Lower leg skin (tissue), 3 donors: Measurements from ENCODE around the gene SPINDOC.

Experiments used
- POLR2A ChIP-seq, 2 donors: fragments of 450-650 bp; IDR thresholded peaks; one replicate each; pipeline ENCODE4 v1.6.1; 2016 to 2017; ENCODE audit warnings: antibody characterized with exemption in 2 of 2, mild to moderate bottlenecking in 1 of 2, moderate library complexity in 1 of 2
- TF ChIP-seq, protein P1 (sequence below), 3 donors: fragments of 450-650 bp; IDR thresholded peaks; one replicate each; pipeline ENCODE4 v1.5.1; 2016; ENCODE audit warnings: antibody characterized with exemption in 3 of 3, mild to moderate bottlenecking in 3 of 3, moderate library complexity in 2 of 3

DNA sequence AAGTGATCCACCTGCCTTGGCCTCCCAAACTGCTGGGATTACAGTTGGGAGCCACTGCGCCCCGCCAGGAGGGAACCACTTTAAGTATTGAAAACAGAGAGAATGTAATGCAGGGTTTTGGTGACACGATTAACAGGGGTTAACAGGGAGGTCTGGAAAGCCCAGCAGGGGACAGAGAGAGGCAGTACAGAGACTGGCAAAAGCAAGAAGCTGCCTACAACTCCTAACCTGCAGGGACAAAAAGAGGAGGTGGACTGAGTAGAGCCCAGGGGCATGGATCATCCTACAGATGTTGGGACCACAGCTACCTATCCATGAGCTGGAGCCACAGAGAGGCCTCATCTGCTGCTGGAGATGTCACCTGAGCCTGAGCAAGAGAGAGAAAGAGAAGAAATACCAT lies 1.7 kb upstream of the SPINDOC start:
- TF ChIP-seq, protein P1, sequence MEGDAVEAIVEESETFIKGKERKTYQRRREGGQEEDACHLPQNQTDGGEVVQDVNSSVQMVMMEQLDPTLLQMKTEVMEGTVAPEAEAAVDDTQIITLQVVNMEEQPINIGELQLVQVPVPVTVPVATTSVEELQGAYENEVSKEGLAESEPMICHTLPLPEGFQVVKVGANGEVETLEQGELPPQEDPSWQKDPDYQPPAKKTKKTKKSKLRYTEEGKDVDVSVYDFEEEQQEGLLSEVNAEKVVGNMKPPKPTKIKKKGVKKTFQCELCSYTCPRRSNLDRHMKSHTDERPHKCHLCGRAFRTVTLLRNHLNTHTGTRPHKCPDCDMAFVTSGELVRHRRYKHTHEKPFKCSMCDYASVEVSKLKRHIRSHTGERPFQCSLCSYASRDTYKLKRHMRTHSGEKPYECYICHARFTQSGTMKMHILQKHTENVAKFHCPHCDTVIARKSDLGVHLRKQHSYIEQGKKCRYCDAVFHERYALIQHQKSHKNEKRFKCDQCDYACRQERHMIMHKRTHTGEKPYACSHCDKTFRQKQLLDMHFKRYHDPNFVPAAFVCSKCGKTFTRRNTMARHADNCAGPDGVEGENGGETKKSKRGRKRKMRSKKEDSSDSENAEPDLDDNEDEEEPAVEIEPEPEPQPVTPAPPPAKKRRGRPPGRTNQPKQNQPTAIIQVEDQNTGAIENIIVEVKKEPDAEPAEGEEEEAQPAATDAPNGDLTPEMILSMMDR (IDR thresholded peaks at IDR 0.05) = no peak
- no peak for TF ChIP-seq POLR2A (IDR thresholded peaks at IDR 0.05)
